GM18507 (cell line): ENCODE data around the gene FLII.
"Not testable (repeated sequence)": the region's sequence is repeated elsewhere in the genome, so short reads cannot be mapped to it uniquely, and the experiment has no call there.

Experiments
- DNase-seq: peaks from one replicate; pipeline ENCODE4 v3.0.0; 2011; ENCODE audit warnings: low read depth; ENCODE audit not compliant: insufficient read length; ENCODE audit errors: extremely low spot score
- FAIRE-seq: peaks from 2 replicates; lab custom pipeline; 2011; peaks lifted over from hg19 to GRCh38; lab: Jason Lieb, UNC

FLII gene

GRCh38 chr17:18258356-18259038 is at the start of gene FLII:
TSS of gene FLII (minus strand) at chr17:18258738. CDS start at chr17:18258690, 48 bp downstream.
- DNase-seq, result no peak
- peak; percentile 74 for FAIRE-seq

GRCh38 chr17:18303206-18303605 is 44.7 kb upstream of the FLII start:
- not testable (repeated sequence) for FAIRE-seq, DNase-seq

DNA sequence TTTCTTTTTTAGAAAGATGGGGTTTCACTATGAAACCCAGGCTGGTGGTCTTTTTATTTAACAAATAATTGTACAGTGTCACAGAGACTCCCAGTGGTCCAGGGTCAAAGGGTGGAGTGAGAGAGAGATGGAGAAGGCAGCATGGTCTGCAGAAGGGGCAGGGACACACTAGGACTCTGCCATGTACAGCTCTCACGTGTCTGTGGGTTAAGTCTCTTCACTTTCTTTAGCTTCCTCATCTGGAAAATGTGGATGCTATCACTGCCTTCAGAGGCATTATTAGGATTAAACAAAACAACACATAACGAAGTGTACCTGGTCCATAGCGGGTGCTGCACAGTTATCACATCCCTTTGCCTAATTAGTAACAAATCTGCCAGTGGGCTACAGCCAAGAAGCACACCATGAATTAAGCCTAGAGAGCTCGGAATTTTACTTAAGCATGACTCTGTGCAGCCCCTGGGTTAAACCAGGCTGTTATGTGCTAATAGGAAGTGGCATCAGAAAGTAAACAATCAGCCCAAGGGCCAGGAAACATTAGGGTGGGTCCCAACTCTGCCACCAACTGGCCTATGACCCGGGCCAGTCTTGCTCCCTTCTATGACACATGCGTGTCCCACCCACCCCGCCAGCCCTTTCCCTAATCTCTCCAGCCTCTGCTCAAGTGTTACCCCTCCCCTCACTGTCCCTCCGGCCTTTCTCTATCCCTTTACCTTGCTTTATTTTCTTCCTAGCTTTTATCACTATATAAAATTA is 42.4 kb upstream of the FLII start:
- no peak for FAIRE-seq
- DNase-seq, result no peak

GRCh38 chr17:18298061-18298460 is 39.5 kb upstream of the FLII start:
- FAIRE-seq, DNase-seq: not testable (repeated sequence)

DNA sequence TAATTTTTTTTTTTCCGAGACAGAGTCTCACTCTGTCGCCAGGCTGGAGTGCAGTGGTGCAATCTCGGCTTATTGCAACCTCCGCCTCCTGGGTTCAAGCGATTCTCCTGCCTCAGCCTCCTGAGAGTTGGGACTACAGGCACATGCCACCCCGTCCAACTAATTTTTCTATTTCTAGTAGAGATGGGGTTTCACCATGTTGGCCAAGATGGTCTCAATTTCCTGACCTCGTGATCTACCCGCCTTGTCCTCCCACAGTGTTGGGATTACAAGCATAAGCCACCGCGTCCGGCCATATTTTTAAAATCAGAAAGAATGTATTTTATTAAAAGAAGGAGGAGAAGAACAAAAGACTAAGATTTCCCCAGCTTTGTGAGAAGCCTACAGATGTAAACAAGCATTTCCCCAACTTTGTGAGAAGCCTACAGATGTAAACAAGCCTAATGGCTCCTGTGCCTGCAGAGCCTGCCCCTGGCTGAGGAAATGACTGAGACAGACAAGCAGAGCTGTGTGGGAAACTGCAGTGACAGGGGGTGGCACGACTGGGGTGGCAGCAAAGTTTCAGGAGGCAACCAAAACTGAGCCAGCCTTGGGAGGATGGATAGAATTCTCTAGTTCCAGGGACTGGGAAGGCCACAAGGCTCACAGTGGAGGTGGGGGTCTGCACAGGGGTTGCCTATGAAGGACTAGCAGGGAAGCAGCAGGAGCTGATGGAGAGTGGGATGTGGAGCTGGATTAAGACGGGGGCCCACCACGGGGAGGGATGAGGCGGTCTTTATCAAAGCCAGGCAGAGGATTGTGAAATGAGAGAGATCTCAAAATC is 33.4 kb upstream of the FLII start:
- DNase-seq (no peak), FAIRE-seq (no peak)

DNA sequence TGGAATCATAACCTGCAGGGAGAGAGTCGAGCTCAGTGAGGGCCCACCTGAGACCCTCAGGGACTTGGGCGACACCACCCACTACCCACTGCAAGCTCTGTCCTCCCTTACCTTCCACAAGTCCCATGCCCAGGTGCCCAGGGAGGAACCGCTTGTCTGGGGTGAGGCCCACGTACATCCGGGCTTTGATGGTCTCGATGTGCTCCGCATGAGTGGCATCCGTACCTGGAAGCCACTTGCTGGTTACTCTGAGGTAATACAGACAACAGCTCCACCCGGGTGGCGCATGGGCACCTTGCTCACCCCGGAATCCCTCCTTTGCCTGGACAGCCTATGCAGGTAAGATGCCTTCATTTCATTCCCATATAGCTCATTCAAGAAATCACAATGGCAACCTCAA is 26.8 kb upstream of the FLII start:
- FAIRE-seq, result no peak
- DNase-seq, result no peak

- FAIRE-seq, result no peak
- DNase-seq, result no peak
Measured at GRCh38 chr17:18281788-18282187, 23.2 kb upstream of the FLII start.

DNA sequence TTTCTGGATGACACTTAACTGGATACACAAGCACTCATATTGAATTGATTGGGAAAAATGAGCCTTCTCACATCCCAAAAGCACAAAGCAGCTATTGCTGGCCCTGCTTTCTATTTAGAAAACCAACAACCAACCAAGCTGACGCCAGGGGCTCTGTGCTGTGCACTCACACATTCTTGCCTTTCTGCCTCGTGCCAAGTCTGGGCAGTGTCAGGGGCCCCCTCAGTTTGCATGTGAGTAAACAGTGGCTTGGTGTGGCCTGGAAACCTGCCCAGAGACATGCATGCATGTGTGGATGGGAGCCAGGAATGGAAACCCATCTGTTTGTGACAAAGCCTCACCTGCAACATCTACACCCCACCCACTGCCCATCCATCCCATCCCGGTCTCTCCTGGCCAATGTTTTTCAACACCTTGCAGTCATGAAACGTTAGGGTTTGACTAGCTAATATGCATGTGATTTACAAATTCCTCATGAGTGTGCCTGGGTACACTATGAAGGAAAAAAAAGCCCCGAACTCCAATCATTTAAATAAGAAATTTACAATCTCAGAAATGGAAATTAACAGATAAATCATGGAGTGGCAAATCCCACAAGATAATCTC is 22.3 kb upstream of the FLII start:
- DNase-seq (no peak), FAIRE-seq (no peak)

- FAIRE-seq (no peak), DNase-seq (no peak)
Measured at GRCh38 chr17:18280249-18280648, 21.7 kb upstream of the FLII start.

GRCh38 chr17:18278867-18279266 is 20.3 kb upstream of the FLII start:
- DNase-seq, result no peak
- no peak for FAIRE-seq

DNA sequence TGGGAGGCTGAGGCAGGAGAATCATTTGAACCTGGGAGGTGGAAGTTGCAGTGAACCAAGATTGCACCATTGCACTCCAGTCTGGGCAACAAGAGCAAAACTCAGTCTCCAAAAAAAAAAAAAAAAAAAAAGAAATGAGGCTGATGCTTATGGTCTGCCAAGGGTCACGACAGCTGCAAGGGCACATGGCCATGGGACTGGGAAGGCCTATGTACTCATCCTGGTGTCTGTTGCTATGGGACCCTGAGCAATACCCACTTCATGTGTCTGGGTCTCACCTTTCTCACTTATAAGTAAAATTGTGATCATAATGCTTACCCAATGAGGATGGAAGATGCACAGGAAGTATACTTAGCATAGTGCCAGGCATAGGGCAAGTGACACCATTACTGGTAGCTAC is 18.5 kb upstream of the FLII start:
- FAIRE-seq, result no peak
- no peak for DNase-seq

DNA sequence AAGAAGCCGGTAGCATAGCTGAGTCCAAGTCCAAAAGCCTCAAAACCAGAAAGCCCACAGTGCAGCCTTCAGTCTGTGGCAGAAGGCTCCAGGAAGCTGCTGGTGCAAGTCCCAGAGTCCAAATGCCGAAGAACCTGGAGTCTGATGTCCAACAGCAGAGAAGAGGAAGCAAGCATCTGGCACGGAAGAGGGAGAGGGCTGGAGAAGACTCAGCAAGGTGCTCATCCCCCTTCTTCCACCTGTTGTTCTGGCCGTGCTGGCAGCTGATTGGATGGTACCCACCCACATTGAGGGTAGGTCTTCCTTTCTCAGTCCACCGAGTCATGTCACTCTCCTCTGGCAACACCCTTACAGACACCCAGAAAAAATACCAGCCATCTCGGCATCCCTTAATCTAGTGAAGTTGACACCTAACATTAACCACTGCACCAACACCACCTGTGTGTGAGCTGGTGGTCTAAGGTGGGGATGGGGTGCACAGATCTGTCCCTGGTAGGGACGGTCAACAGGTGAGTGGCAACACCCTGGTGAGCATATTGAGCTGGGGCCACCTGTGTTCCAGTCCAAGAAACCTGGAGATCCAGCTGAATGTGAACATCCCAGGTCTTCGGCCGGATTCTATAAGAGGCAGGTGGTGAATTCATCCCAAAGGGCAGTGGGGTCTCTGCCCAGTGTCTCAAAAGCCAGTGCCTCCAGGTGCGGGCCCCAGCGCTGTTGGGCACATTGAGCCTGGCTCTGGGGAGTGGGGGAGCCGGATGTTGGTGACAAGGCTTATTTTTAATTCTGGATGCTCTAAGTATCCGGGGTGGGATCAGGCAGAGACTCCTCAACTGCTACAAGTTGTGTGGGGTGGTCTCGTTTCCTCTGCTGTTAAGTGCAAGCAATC is 11.8 kb upstream of the FLII start:
- DNase-seq, result no peak
- no peak for FAIRE-seq

DNA sequence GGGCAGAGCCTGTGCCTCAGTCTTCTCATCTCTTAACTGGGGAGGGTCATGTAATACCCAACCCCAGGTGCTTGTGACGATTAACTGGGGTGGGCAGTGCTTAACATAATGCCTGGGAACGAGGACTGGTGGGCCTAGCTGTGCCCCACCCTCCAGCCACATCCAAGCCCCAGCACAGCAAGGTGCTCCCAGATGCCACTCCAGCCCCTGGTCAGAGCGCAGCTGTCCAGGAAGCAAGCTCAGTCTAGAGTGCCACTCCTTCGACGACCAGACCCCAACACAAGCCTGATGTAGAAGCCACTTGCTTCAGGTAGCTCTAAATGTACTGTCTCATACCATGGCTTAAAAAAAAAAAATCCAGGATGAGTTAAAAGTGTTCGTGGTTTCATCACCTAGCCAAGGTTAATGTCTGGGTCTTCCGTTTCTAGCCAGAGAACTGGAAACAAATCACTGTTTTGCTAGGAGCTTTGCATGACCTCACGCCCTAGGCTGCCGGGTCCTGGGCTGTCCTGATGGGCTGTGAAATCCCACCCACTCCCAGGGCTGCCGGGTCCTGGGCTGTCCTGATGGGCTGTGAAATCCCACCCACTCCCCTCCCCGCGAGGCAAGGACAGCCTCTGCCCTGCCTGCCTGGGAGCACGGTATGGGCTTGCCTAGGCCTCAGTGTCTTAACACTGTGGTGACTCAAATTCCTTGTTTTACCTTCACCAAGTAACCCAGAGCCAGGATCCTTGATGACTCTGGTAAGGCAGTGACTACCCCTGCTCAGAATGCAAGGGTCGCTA is 9.6 kb upstream of the FLII start:
- no peak for DNase-seq
- FAIRE-seq, result no peak

- no peak for FAIRE-seq
- DNase-seq, result no peak
Measured at GRCh38 chr17:18267366-18267765, 8.8 kb upstream of the FLII start.

GRCh38 chr17:18263885-18264682 is 5.5 kb upstream of the FLII start:
- FAIRE-seq (no peak), DNase-seq (no peak)

- no peak for FAIRE-seq
- DNase-seq, result no peak
Measured at GRCh38 chr17:18262641-18263040, 4.1 kb upstream of the FLII start.

DNA sequence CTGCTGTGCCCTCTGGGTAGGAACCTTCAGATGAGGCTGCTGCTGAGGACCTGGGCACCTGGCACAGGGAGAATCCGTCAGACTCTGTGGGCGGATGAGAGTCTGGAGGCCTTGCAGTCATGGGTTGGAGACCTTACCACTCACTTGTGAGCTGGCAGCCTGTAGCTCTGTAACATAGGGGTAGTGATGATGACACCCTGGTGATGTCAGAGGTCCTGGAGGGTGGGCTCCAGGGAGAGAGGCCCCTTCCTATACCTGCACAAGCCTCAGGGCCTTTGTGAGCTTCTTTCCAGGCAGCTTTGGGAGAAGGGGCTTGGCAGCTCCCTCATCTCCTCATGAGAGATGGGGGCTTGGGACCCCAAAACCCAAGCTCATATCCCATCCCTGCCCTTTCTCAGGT is 3.6 kb upstream of the FLII start:
- FAIRE-seq (no peak), DNase-seq (no peak)

DNA sequence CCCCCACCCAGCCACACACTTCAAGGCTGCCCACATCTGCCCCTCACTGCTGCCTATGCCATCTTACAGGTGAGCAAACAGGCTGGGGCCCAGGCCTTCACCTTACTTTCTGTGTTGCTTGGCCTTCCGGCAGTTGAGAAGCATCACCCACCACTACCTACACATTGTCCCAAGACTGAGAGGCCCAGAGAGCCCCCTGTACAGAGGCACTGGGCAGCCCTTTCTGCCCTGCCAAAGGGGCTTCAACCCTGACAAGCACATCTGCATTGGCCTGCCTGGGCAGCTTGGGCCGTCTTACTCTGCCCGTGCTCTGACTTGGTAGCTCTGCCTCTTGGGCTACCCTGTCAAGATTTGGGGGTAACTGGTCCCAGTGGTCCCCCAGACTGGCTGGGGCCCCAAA is 3.1 kb upstream of the FLII start:
- no peak for FAIRE-seq
- no peak for DNase-seq
